Transverse colon (tissue), 4 donors: ENCODE measurements around the gene AMPD3.

ENCODE experiments used
- CTCF ChIP-seq, 5 experiments: fragments of 200-600 bp in 3 of 5; fragments of 450-650 bp in 2 of 5; sonication (generic) in 3 of 5; IDR thresholded peaks; 1 replicate in 2 of 5; 2 replicates in 3 of 5; pipeline ENCODE4 v1.5.1; 2016 to 2017; ENCODE audit warnings: antibody characterized with exemption in 5 of 5, inconsistent platforms in 3 of 5, mild to moderate bottlenecking in 2 of 5, moderate library complexity in 1 of 5
- POLR2A ChIP-seq: fragments of 450-650 bp; IDR thresholded peaks from one replicate; pipeline ENCODE4 v1.6.1; 2016; ENCODE audit warnings: antibody characterized with exemption, mild to moderate bottlenecking, moderate library complexity
- POLR2AphosphoS5 ChIP-seq, 3 donors: sonication (generic); formaldehyde crosslinking; IDR thresholded peaks; one replicate each; pipeline ENCODE4 v1.6.1; 2016; ENCODE audit warnings: antibody characterized with exemption in 3 of 3

- no peak for TF ChIP-seq CTCF (IDR thresholded peaks at IDR 0.05)
- TF ChIP-seq POLR2A, result no peak
- TF ChIP-seq POLR2AphosphoS5 (IDR thresholded peaks at IDR 0.05), result no peak
Observed at GRCh38 chr11:10528121-10528520, 73.1 kb downstream of the AMPD3 start.
